RWPE1 (cell line): ENCODE results near the gene ARID1B.

Experiments
- CTCF ChIA-PET: fragments of 350-600 bp; sonication (Branson Sonifier 250); formaldehyde crosslinking; extraction: SDS; loops from one replicate; lab custom pipeline; 2021; lab: Yijun Ruan, JAX
- POLR2A ChIA-PET: fragments of 400-600 bp; formaldehyde crosslinking; extraction: SDS; loops from one replicate; lab custom pipeline; 2020; ENCODE audit warnings: antibody characterized with exemption; ENCODE audit not compliant: low non-redundant PET; lab: Yijun Ruan, JAX
- DNase-seq: peaks from one replicate; pipeline ENCODE4 v3.0.0; 2012; ENCODE audit warnings: low spot score
- H3K27ac ChIP-seq: fragments of 450-650 bp; 2 replicates; pipeline ENCODE4 v1.5.1; 2017
- CTCF ChIP-seq: fragments of 450-650 bp; conservative IDR thresholded peaks from 2 replicates; pipeline ENCODE4 v1.5.1; 2017; ENCODE audit warnings: low read depth, mild to moderate bottlenecking

Gene ARID1B

GRCh38 chr6:157187182-157188083 is 410.3 kb downstream of the ARID1B start:
- ChIA-PET POLR2A (no interaction called here), CTCF (interaction anchor here (0.5 to 0.6 kb wide), 3 partner anchors 487 to 658 kb away, joined by 3 to 8 read pairs (median 4); no protein-coding TSS in a partner anchor)
- TF ChIP-seq CTCF = no peak
- no peak overlapping the region for H3K27ac ChIP-seq
- DNase-seq = no peak

GRCh38 chr6:157188213-157188612 is 411.0 kb downstream of the ARID1B start:
- DNase-seq = no peak
- POLR2A ChIA-PET = no interaction called here
- no peak for TF ChIP-seq CTCF
- CTCF ChIA-PET = interaction anchor here (0.5 kb wide), 1 partner anchor 488 kb away, joined by 3 read pairs; no protein-coding TSS in a partner anchor
- H3K27ac ChIP-seq = no peak overlapping the region

- H3K27ac ChIP-seq = no peak overlapping the region
- DNase-seq = no peak
- CTCF ChIA-PET = interaction anchor here (0.7 kb wide), 1 partner anchor 1745 kb away, joined by 3 read pairs; no protein-coding TSS in a partner anchor
- no peak for TF ChIP-seq CTCF
- POLR2A ChIA-PET = no interaction called here
Observed at GRCh38 chr6:157193443-157193996, 416.3 kb downstream of the ARID1B start.

- no peak for DNase-seq
- CTCF ChIA-PET = interaction anchor here (0.7 kb wide), 2 partner anchors 81 to 102 kb away, joined by 3 read pairs; no protein-coding TSS in a partner anchor
- no peak overlapping the region for H3K27ac ChIP-seq
- POLR2A ChIA-PET = no interaction called here
- no peak for TF ChIP-seq CTCF
Observed at GRCh38 chr6:157194110-157194509, 416.9 kb downstream of the ARID1B start.

- ChIA-PET POLR2A (no interaction called here), CTCF (interaction anchor here (0.7 kb wide), 2 partner anchors 80 to 102 kb away, joined by 3 read pairs; no protein-coding TSS in a partner anchor)
- TF ChIP-seq CTCF = no peak
- H3K27ac ChIP-seq = no peak overlapping the region
- no peak for DNase-seq
Observed at GRCh38 chr6:157194643-157195042, 417.5 kb downstream of the ARID1B start.

- POLR2A ChIA-PET = no interaction called here
- H3K27ac ChIP-seq = no peak overlapping the region
- no peak for TF ChIP-seq CTCF
- CTCF ChIA-PET = no interaction called here
- no peak for DNase-seq
Observed at GRCh38 chr6:157196391-157196790, 419.2 kb downstream of the ARID1B start.
